Activated CD4-positive, alpha-beta T cell treated with anti-CD3 and anti-CD28 coated beads, Interleukin-2, amount 10 ng/mL, durations not matched to agents 24 days and 14 days (primary cell): ENCODE results near the gene NEIL3. TPM values are rescaled to one million over a fixed set of nuclear protein-coding genes. Genes with fewer than 3 reads are reported as not detected.
"Not testable (repeated sequence)": the region's sequence is repeated elsewhere in the genome, so short reads cannot be mapped to it uniquely, and the experiment has no call there.

Experiments
- DNase-seq: peaks from one replicate; pipeline ENCODE4 v3.0.0; 2022
- H3K27ac Mint-ChIP-seq: one replicate; pipeline ENCODE4 v1.8.0; 2022; ENCODE audit warnings: mild to moderate bottlenecking, mixed read lengths
- H3K27me3 Mint-ChIP-seq: one replicate; pipeline ENCODE4 v1.8.0; 2022; ENCODE audit warnings: mixed read lengths
- H3K36me3 Mint-ChIP-seq: one replicate; pipeline ENCODE4 v1.8.0; 2022; ENCODE audit warnings: low read depth, mild to moderate bottlenecking, mixed read lengths
- H3K4me1 Mint-ChIP-seq: one replicate; pipeline ENCODE4 v1.8.0; 2021; ENCODE audit warnings: mixed read lengths
- H3K4me3 Mint-ChIP-seq: one replicate; pipeline ENCODE4 v1.8.0; 2022; ENCODE audit warnings: mild to moderate bottlenecking, moderate library complexity, mixed read lengths
- H3K9me3 Mint-ChIP-seq: one replicate; pipeline ENCODE4 v1.8.0; 2021; ENCODE audit warnings: mixed read lengths
- intact Hi-C: fragments of 100-400 bp; cut with micrococcal nuclease; formaldehyde crosslinking; loops from one replicate; pipeline ENCODE4 v1.15.1; 2023
- total RNA-seq: library from RNA; stranded (reverse); gene quantifications from 2 replicates; pipeline ENCODE4 v1.2.3, GENCODE V29; 2022

Gene NEIL3
- total RNA-seq, 1 donor from 2014 or later, result 17.0 TPM

DNA sequence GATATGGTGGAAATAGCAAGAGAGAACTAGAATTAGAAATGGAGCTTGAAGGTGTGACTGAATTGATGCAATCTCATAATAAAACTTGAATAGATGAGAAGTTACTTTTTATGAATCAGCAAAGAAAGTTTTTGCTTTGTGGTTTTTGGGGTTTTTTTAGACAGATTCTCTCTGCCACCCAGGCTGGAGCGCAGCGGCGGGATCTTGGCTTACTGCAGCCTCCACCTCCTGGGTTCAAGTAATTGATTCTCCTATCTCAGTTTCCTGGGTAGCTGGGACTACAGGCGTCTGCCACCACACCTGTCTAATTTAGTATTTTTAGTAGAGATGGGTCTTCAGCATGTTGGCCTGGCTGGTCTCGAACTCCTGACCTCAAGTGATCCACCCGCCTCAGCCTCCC lies 23.7 kb upstream of the NEIL3 start:
- Mint-ChIP-seq H3K27me3 (peaks cover 4% of the 10 kb centered on the region), H3K4me1 (peaks cover 4% of the 10 kb centered on the region), H3K9me3 (no peaks in the 10 kb centered on the region), H3K4me3 (no peak overlapping the region), H3K27ac (no peak overlapping the region), H3K36me3 (no peaks in the 10 kb centered on the region)
- intact Hi-C loops, result no loop called here
- no peak for DNase-seq

- no peak for DNase-seq
- H3K36me3 Mint-ChIP-seq, result no peaks in the 10 kb centered on the region
- no peak overlapping the region for H3K27ac Mint-ChIP-seq
- intact Hi-C loops, result no loop called here
- peaks cover 7% of the 10 kb centered on the region for H3K27me3 Mint-ChIP-seq
- H3K4me3 Mint-ChIP-seq, result no peak overlapping the region
- no peaks in the 10 kb centered on the region for H3K9me3 Mint-ChIP-seq
- H3K4me1 Mint-ChIP-seq, result peaks cover 4% of the 10 kb centered on the region
These were observed 22.4 kb upstream of the NEIL3 start for GRCh38 chr4:177287255-177287654.

DNA sequence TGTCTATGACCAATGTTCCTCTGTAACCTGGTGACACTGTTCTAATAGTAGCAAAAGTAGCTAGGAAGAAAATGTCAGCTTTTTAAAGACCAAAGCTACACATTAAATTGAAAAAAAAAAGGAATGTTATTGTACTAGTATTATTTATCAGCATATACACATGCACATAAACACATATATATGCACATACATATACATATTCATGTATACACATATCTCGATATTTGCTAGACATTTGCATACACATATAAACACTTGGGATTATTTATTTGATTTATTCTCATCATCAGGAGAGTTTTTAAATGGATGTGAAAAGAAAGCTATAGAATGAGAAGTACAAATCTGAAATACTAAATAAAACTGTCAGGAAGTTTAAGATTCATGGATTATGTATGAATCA lies 21.3 kb upstream of the NEIL3 start:
- H3K27ac Mint-ChIP-seq, result no peak overlapping the region
- no peaks in the 10 kb centered on the region for H3K9me3 Mint-ChIP-seq
- no peak overlapping the region for H3K4me3 Mint-ChIP-seq
- H3K27me3 Mint-ChIP-seq, result peaks cover 7% of the 10 kb centered on the region
- no peaks in the 10 kb centered on the region for H3K36me3 Mint-ChIP-seq
- intact Hi-C loops, result no loop called here
- no peak for DNase-seq
- peaks cover 4% of the 10 kb centered on the region for H3K4me1 Mint-ChIP-seq

DNA sequence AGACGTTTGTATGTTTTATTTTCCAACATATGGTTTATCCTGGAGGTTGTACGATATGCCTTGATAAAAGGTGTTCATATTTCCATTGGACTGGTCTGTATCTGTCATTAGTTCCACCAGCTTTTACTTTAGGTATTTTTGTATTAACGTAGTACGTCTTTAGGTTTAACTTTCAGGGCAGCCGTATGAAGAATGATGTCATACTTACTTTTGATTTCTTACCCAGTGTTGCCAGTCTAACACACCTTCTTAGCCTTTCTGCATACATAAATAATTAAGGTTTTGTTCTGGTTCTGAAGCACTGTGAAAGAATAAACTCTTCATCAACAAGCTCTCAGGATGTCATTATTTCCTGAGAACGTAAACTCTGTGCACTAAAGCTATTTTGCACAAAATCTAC lies 18.9 kb upstream of the NEIL3 start:
- H3K9me3 Mint-ChIP-seq, result no peaks in the 10 kb centered on the region
- no peaks in the 10 kb centered on the region for H3K36me3 Mint-ChIP-seq
- no peak for DNase-seq
- H3K27ac Mint-ChIP-seq, result no peak overlapping the region
- peaks cover 7% of the 10 kb centered on the region for H3K27me3 Mint-ChIP-seq
- H3K4me1 Mint-ChIP-seq, result peaks cover 2% of the 10 kb centered on the region
- intact Hi-C loops, result no loop called here
- no peak overlapping the region for H3K4me3 Mint-ChIP-seq

- Mint-ChIP-seq H3K4me1 (peaks cover 2% of the 10 kb centered on the region), H3K4me3 (no peak overlapping the region), H3K9me3 (no peaks in the 10 kb centered on the region), H3K36me3 (no peaks in the 10 kb centered on the region), H3K27ac (no peak overlapping the region), H3K27me3 (peaks cover 7% of the 10 kb centered on the region)
- DNase-seq, result no peak
- intact Hi-C loops, result no loop called here
These were observed 17.5 kb upstream of the NEIL3 start for GRCh38 chr4:177292171-177292570.

DNA sequence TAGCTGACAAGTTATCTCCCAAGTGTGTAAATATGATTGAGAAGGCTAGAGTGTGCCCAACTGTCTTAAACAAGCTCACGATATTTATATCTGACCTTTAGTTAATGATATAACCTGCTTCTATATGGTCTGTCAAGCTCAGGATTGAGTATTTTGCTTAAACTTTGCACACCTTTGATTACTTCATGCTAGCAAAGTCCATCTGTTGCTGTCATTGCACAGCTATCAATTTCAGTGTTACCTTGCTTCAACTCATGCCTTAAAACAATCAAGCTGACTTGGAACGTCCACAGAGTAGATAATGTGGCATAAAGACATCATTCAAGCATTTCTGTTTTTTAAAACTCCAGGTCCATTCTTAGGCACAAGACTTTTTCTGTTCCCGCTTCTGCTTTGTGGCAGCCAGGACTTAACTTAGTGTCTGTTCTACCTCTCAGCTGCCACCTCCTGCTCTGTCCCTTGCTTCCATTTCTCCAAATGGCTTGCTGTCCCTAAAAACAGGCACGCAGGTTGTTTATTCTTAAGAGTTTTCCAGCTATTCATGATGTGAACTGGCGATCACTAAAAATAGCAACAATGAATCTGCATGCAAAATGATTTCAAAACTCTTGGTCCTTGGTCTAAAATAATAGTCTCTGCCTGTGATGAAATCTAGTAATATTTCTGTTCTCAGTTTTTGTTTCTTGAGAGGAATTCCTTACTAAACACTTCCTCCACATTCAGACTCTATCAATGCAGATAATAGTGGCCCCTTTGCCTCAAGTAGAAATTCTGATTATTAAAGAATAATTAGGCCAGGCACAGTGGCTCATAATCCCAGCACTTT lies 16.3 kb upstream of the NEIL3 start:
- H3K9me3 Mint-ChIP-seq, result peaks cover 7% of the 10 kb centered on the region
- no peaks in the 10 kb centered on the region for H3K4me1 Mint-ChIP-seq
- H3K4me3 Mint-ChIP-seq, result no peak overlapping the region

DNA sequence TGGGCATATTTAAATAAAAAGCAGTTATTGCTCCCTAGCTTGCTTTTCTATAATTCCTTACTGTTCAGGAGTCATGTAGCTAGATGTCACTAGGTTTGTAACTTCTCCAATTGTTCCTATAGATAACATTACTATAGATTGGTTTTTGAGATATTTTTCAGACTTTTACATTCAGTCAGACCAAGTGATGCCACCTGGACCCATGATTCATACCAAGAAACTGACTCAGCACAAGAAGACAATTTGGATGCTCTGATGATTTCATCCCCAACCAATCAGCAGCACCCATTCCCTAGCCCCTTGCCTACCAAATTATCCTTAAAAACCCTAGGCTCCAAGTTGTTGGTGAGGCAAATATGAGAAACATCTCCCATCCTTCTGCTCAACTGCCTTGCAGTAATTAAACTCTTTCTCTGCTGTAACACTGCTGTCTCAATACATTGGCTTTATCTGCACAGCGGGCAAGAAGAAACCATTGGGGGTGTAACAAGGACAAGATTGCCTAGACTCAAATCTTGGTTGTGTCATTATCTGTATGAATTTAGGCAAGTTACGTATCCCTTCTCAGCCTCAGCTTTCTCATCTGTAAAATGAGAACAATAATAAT lies 11.8 kb upstream of the NEIL3 start:
- no peaks in the 10 kb centered on the region for H3K36me3 Mint-ChIP-seq
- H3K27ac Mint-ChIP-seq, result no peak overlapping the region
- peaks cover 7% of the 10 kb centered on the region for H3K9me3 Mint-ChIP-seq
- intact Hi-C loops, result no loop called here
- DNase-seq, result no peak
- no peaks in the 10 kb centered on the region for H3K4me1 Mint-ChIP-seq
- no peak overlapping the region for H3K4me3 Mint-ChIP-seq
- H3K27me3 Mint-ChIP-seq, result no peaks in the 10 kb centered on the region

More for the DNA sequence above, 16.3 kb upstream of the NEIL3 start:
- peaks cover 7% of the 10 kb centered on the region for H3K27me3 Mint-ChIP-seq
- no peaks in the 10 kb centered on the region for H3K36me3 Mint-ChIP-seq
- H3K27ac Mint-ChIP-seq, result no peak overlapping the region
- peak; percentile 12 for DNase-seq
- intact Hi-C loops, result no loop called here

DNA sequence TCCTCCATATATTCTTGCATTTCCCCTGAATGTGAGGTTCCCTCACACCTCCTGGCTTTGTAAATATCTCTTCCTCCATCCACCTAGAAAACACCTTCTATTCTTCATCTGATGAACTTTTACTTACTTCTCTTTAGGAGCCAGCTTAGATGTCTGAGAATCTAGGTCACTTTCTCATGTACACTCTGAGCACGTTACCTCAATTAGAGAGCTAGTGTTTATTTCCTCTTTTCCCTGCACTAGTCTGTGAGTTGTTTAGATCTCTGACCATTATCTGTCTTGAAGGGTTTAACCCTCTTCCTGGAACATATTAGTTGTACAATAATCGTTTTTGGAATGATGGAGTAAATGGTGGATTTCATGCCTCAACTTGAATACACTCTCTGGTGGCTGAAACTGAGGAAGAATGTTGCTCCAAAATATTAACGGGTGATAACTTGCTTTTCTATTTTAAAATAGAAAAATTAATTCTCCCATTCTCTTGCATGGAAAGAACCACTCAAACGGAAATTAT lies 8.5 kb upstream of the NEIL3 start:
- DNase-seq, result no peak
- H3K27me3 Mint-ChIP-seq, result peaks cover 2% of the 10 kb centered on the region
- H3K4me3 Mint-ChIP-seq, result no peak overlapping the region
- no peaks in the 10 kb centered on the region for H3K4me1 Mint-ChIP-seq
- H3K36me3 Mint-ChIP-seq, result peaks cover 2% of the 10 kb centered on the region
- peaks cover 7% of the 10 kb centered on the region for H3K9me3 Mint-ChIP-seq
- no peak overlapping the region for H3K27ac Mint-ChIP-seq
- intact Hi-C loops, result no loop called here

DNA sequence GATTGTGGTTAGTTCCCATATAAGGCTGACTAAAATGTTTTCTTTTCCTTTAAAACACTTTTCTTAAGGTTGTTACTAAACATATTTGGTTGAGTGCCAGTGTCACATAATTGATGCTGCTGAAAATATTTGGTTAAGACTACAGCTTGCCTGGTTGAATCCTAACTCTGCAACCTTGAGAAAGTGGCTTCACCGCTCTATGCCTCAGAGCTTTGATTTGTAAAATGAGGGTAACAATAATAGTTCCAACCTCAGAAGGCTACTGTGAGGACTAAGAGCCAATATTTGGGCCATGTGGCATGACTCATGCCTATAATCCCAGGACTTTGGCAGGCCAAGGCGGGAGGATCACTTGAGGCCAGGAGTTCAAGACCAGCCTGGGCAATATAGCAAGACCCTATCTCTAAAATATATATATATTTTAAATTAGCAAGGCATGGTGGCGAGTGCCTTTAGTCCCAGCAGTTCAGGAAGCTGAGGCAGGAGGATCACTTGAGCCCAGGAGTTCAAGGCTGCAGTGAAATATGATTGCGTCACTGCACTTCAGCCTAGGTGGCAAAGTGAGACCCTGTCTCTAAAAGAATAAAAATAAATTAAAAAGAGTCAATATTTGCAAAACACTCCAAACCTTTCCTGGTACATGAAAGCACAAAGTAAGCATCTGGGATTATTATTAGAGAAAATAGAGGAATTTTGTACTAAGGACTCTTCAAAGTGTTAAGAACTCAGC lies 7.1 kb upstream of the NEIL3 start:
- peaks cover 2% of the 10 kb centered on the region for H3K36me3 Mint-ChIP-seq
- no peak for DNase-seq
- intact Hi-C loops, result no loop called here
- H3K9me3 Mint-ChIP-seq, result peaks cover 7% of the 10 kb centered on the region
- H3K27ac Mint-ChIP-seq, result no peak overlapping the region
- no peak overlapping the region for H3K4me3 Mint-ChIP-seq
- no peaks in the 10 kb centered on the region for H3K4me1 Mint-ChIP-seq
- H3K27me3 Mint-ChIP-seq, result peaks cover 2% of the 10 kb centered on the region

- Mint-ChIP-seq H3K27ac (no peak overlapping the region), H3K4me1 (peaks cover 10% of the 10 kb centered on the region), H3K4me3 (no peak overlapping the region), H3K9me3 (no peaks in the 10 kb centered on the region), H3K27me3 (peaks cover 2% of the 10 kb centered on the region), H3K36me3 (peaks cover 2% of the 10 kb centered on the region)
- DNase-seq, result no peak
- intact Hi-C loops, result no loop called here
These were observed 5.6 kb upstream of the NEIL3 start for GRCh38 chr4:177304094-177304493.

DNA sequence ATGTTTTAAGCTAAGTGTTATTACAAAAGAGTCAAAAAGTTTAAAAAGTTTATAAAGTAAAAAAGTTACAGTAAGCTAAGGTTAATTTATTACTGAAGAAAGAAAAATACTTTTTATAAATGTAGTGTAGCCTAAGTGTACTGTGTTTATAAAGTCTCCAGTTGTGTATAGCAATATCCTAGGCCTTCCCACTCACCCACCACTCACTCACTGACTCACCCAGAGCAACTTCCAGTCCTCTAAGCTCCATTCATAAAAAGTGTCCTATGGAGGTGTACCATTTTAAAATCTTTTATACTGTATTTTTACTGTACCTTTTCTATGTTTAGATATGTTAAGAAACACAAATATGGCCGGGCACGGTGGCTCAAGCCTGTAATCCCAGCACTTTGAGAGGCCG lies 4.8 kb upstream of the NEIL3 start:
- H3K27ac Mint-ChIP-seq, H3K27me3 Mint-ChIP-seq, H3K9me3 Mint-ChIP-seq, H3K4me3 Mint-ChIP-seq, DNase-seq, H3K36me3 Mint-ChIP-seq, intact Hi-C loops: not testable (repeated sequence)
- H3K4me1 Mint-ChIP-seq, result peaks cover 17% of the 10 kb centered on the region

GRCh38 chr4:177308125-177308524 lies 1.5 kb upstream of the NEIL3 start:
- Mint-ChIP-seq H3K9me3 (no peaks in the 10 kb centered on the region), H3K4me3 (peak overlapping the region; percentile 17), H3K36me3 (peaks cover 4% of the 10 kb centered on the region), H3K4me1 (peaks cover 37% of the 10 kb centered on the region), H3K27me3 (peaks cover 2% of the 10 kb centered on the region), H3K27ac (no peak overlapping the region)
- peak; percentile 50 for DNase-seq
- intact Hi-C loops, result loop anchor here (2.0 kb wide), 3 partner anchors 57 to 987 kb away; no protein-coding TSS in a partner anchor

GRCh38 chr4:177308847-177309521 lies 690 bp upstream of the NEIL3 start:
- Mint-ChIP-seq H3K9me3 (no peaks in the 10 kb centered on the region), H3K36me3 (peaks cover 4% of the 10 kb centered on the region), H3K27ac (peak overlapping the region; percentile 98), H3K27me3 (no peaks in the 10 kb centered on the region), H3K4me1 (peaks cover 45% of the 10 kb centered on the region), H3K4me3 (peak overlapping the region; percentile 95)
- intact Hi-C loops, result loop anchor here (1.0 to 2.0 kb wide), 5 partner anchors 30 to 988 kb away; partner anchors contain the start of gene AGA
- DNase-seq, result peak; percentile 71
